ENCODE data around the gene GREB1L.

GRCh38 chr18:21557607-21558253, 315.7 kb downstream of the GREB1L start:
- no peak for TF ChIP-seq HMGXB4 (CRISPR knock-in tag; IDR thresholded peaks at IDR 0.05)
- no peak for TF ChIP-seq TEAD4 (CRISPR knock-in tag; IDR thresholded peaks at IDR 0.05)
- TF ChIP-seq ZNF232 (CRISPR knock-in tag; IDR thresholded peaks at IDR 0.05), result no peak
- no peak for TF ChIP-seq JUN (CRISPR knock-in tag; IDR thresholded peaks at IDR 0.05)
- no peak for TF ChIP-seq NFYB (CRISPR knock-in tag; conservative IDR thresholded peaks at IDR 0.05; ENCODE audit: low read depth)

All from WTC11 (cell line).